IPS-15b (cell line): ENCODE measurements around the gene CDC42SE1.

Experiments
- H3K27me3 ChIP-seq: one replicate; pipeline ENCODE4 v1.6.1; 2013; ENCODE audit warnings: low read length; ENCODE audit not compliant: control insufficient read depth, insufficient read depth
- H3K36me3 ChIP-seq: one replicate; pipeline ENCODE4 v1.6.1; 2013; ENCODE audit warnings: low read length; ENCODE audit not compliant: control insufficient read depth, insufficient read depth
- H3K4me1 ChIP-seq: one replicate; pipeline ENCODE4 v1.6.1; 2013; ENCODE audit warnings: mild to moderate bottlenecking, low read length; ENCODE audit not compliant: control insufficient read depth, insufficient read depth
- H3K4me3 ChIP-seq: one replicate; pipeline ENCODE4 v1.5.1; 2013; ENCODE audit warnings: low read depth, low read length
- H3K9ac ChIP-seq: one replicate; pipeline ENCODE4 v1.6.1; 2013; ENCODE audit warnings: low read depth, mild to moderate bottlenecking, low read length
- H3K9me3 ChIP-seq: one replicate; pipeline ENCODE4 v1.6.1; 2013; ENCODE audit warnings: mild to moderate bottlenecking, low read length; ENCODE audit not compliant: control insufficient read depth, insufficient read depth

Gene CDC42SE1

GRCh38 chr1:151049458-151049857 lies 10.0 kb downstream of the CDC42SE1 start:
- Histone ChIP-seq H3K27me3 (no peaks in the 10 kb centered on the region), H3K9me3 (no peaks in the 10 kb centered on the region), H3K4me3 (no peak overlapping the region), H3K4me1 (no peaks in the 10 kb centered on the region), H3K36me3 (peaks cover 13% of the 10 kb centered on the region), H3K9ac (no peak overlapping the region)

GRCh38 chr1:151048645-151049032 lies 10.8 kb downstream of the CDC42SE1 start:
- Histone ChIP-seq H3K9ac (peak overlapping the region; percentile 79), H3K36me3 (peaks cover 8% of the 10 kb centered on the region), H3K4me3 (peak overlapping the region; percentile 94), H3K9me3 (no peaks in the 10 kb centered on the region), H3K4me1 (no peaks in the 10 kb centered on the region), H3K27me3 (no peaks in the 10 kb centered on the region)

GRCh38 chr1:151047925-151048644 lies 11.3 kb downstream of the CDC42SE1 start:
- Histone ChIP-seq H3K4me1 (no peaks in the 10 kb centered on the region), H3K36me3 (peaks cover 5% of the 10 kb centered on the region), H3K9ac (peak overlapping the region; percentile 79), H3K27me3 (no peaks in the 10 kb centered on the region), H3K9me3 (no peaks in the 10 kb centered on the region), H3K4me3 (peak overlapping the region; percentile 94)

- H3K9me3 ChIP-seq, result no peaks in the 10 kb centered on the region
- peak within 1 kb of the TSS; percentile 94 for H3K4me3 ChIP-seq
- no peaks in the 10 kb centered on the region for H3K36me3 ChIP-seq
- H3K9ac ChIP-seq, result peak within 1 kb of the TSS; percentile 79
- no peaks in the 10 kb centered on the region for H3K27me3 ChIP-seq
- H3K4me1 ChIP-seq, result no peaks in the 10 kb centered on the region
These were observed 11.9 kb downstream of the CDC42SE1 start, which contains the start of gene C1orf56 for GRCh38 chr1:151047591-151047924. C1orf56 (plus strand) TSS chr1:151047751; CDS start chr1:151047848, 97 bp downstream.

- H3K9ac ChIP-seq, result no peak overlapping the region
- peaks cover 4% of the 10 kb centered on the region for H3K4me1 ChIP-seq
- H3K27me3 ChIP-seq, result no peaks in the 10 kb centered on the region
- H3K4me3 ChIP-seq, result no peak overlapping the region
- no peaks in the 10 kb centered on the region for H3K36me3 ChIP-seq
- H3K9me3 ChIP-seq, result no peaks in the 10 kb centered on the region
These were observed 16.3 kb downstream of the CDC42SE1 start for GRCh38 chr1:151043163-151043562.

GRCh38 chr1:151039521-151039920 lies 19.9 kb downstream of the CDC42SE1 start:
- H3K4me3 ChIP-seq, result no peak overlapping the region
- H3K9ac ChIP-seq, result no peak overlapping the region
- H3K27me3 ChIP-seq, result no peaks in the 10 kb centered on the region
- no peaks in the 10 kb centered on the region for H3K9me3 ChIP-seq
- H3K36me3 ChIP-seq, result peaks cover 3% of the 10 kb centered on the region
- peaks cover 8% of the 10 kb centered on the region for H3K4me1 ChIP-seq

GRCh38 chr1:151037032-151037431 lies 22.4 kb downstream of the CDC42SE1 start:
- H3K9me3 ChIP-seq, result no peaks in the 10 kb centered on the region
- H3K4me3 ChIP-seq, result no peak overlapping the region

GRCh38 chr1:151036356-151036755 lies 23.1 kb downstream of the CDC42SE1 start, which contains the start of gene BNIPL:
BNIPL (plus strand) TSS chr1:151036586; CDS start chr1:151036726, 140 bp downstream.
- Histone ChIP-seq H3K9me3 (no peaks in the 10 kb centered on the region), H3K4me1 (peaks cover 8% of the 10 kb centered on the region), H3K27me3 (no peaks in the 10 kb centered on the region), H3K36me3 (peaks cover 3% of the 10 kb centered on the region), H3K9ac (no peak within 1 kb of the TSS), H3K4me3 (no peak within 1 kb of the TSS)

More at GRCh38 chr1:151037032-151037431, 22.4 kb downstream of the CDC42SE1 start:
- H3K4me1 ChIP-seq, result peaks cover 8% of the 10 kb centered on the region
- no peaks in the 10 kb centered on the region for H3K27me3 ChIP-seq
- H3K36me3 ChIP-seq, result peaks cover 3% of the 10 kb centered on the region
- no peak overlapping the region for H3K9ac ChIP-seq

- no peaks in the 10 kb centered on the region for H3K27me3 ChIP-seq
- no peak overlapping the region for H3K9ac ChIP-seq
- peaks cover 5% of the 10 kb centered on the region for H3K36me3 ChIP-seq
- H3K4me1 ChIP-seq, result peaks cover 8% of the 10 kb centered on the region
- no peak overlapping the region for H3K4me3 ChIP-seq
- H3K9me3 ChIP-seq, result no peaks in the 10 kb centered on the region
These were observed 24.3 kb downstream of the CDC42SE1 start for GRCh38 chr1:151035167-151035566.

GRCh38 chr1:151032164-151032563 lies 27.3 kb downstream of the CDC42SE1 start:
- H3K9me3 ChIP-seq, result no peaks in the 10 kb centered on the region
- no peaks in the 10 kb centered on the region for H3K27me3 ChIP-seq
- H3K4me3 ChIP-seq, result no peak overlapping the region
- H3K36me3 ChIP-seq, result peaks cover 14% of the 10 kb centered on the region
- peaks cover 4% of the 10 kb centered on the region for H3K4me1 ChIP-seq
- no peak overlapping the region for H3K9ac ChIP-seq

- Histone ChIP-seq H3K4me1 (no peaks in the 10 kb centered on the region), H3K36me3 (peaks cover 17% of the 10 kb centered on the region), H3K4me3 (no peak overlapping the region), H3K9me3 (no peaks in the 10 kb centered on the region), H3K9ac (no peak overlapping the region), H3K27me3 (no peaks in the 10 kb centered on the region)
These were observed 33.0 kb downstream of the CDC42SE1 start for GRCh38 chr1:151026460-151026859.

GRCh38 chr1:151024540-151025146 lies 34.8 kb downstream of the CDC42SE1 start:
- Histone ChIP-seq H3K4me3 (no peak overlapping the region), H3K9me3 (no peaks in the 10 kb centered on the region), H3K9ac (no peak overlapping the region), H3K36me3 (peaks cover 14% of the 10 kb centered on the region), H3K4me1 (no peaks in the 10 kb centered on the region), H3K27me3 (no peaks in the 10 kb centered on the region)
